Sigmoid colon (tissue), 7 donors: ENCODE measurements around the gene CLN3. TPM values are rescaled to one million over a fixed set of nuclear protein-coding genes. Genes with fewer than 3 reads are reported as not detected.

Source experiments
- DNase-seq: peaks from one replicate; pipeline ENCODE4 v3.0.0-alpha.2; 2019
- H3K27ac ChIP-seq, 4 donors: fragments of 200-600 bp; sonication (generic); one replicate each; pipeline ENCODE4 v1.5.1; 2016 to 2019; ENCODE audit warnings: mild to moderate bottlenecking in 1 of 4
- H3K27me3 ChIP-seq, 3 donors: fragments of 200-600 bp; sonication (generic); one replicate each; pipeline ENCODE4 v1.5.1; 2019; ENCODE audit warnings: mild to moderate bottlenecking in 1 of 3
- H3K36me3 ChIP-seq, 4 donors: fragments of 200-600 bp; sonication (generic); one replicate each; pipeline ENCODE4 v1.5.1; 2016 to 2019
- H3K4me1 ChIP-seq, 4 donors: fragments of 200-600 bp; sonication (generic); one replicate each; pipeline ENCODE4 v1.5.1; 2017 to 2019
- H3K4me3 ChIP-seq, 4 donors: fragments of 200-600 bp; sonication (generic); one replicate each; pipeline ENCODE4 v1.5.1; 2017 to 2019; ENCODE audit warnings: mild to moderate bottlenecking in 2 of 4, moderate library complexity in 1 of 4
- H3K9me3 ChIP-seq, 4 donors: fragments of 200-600 bp in 3 of 4; sonication (generic) in 3 of 4; one replicate each; pipeline versions ENCODE4 v1.5.1 to v1.6.1; 2013 to 2019
- CTCF ChIP-seq, 4 experiments: fragments of 450-650 bp in 3 of 4; fragments of 200-600 bp in 1 of 4; IDR thresholded peaks; one replicate each; pipeline ENCODE4 v1.5.1; 2016 to 2019; ENCODE audit warnings: antibody characterized with exemption in 4 of 4, mild to moderate bottlenecking in 3 of 4, moderate library complexity in 2 of 4
- EP300 ChIP-seq, 4 donors: sonication (generic); formaldehyde crosslinking; IDR thresholded peaks; one replicate each; pipeline ENCODE4 v1.6.1; 2017; ENCODE audit warnings: antibody characterized with exemption in 4 of 4
- POLR2A ChIP-seq, 2 donors: fragments of 450-650 bp; IDR thresholded peaks; one replicate each; pipeline ENCODE4 v1.6.1; 2016; ENCODE audit warnings: antibody characterized with exemption in 2 of 2, mild to moderate bottlenecking in 2 of 2, moderate library complexity in 2 of 2
- POLR2AphosphoS5 ChIP-seq, 4 donors: sonication (generic); formaldehyde crosslinking; IDR thresholded peaks; one replicate each; pipeline ENCODE4 v1.6.1; 2017; ENCODE audit warnings: antibody characterized with exemption in 4 of 4
- WGBS, 2 donors: extraction: QIAGEN DNeasy Blood & Tissue Kit; methylation state at CpG; one replicate each; pipeline ENCODE4 v1.1.7; 2013; 5-methylcytosine and 5-hydroxymethylcytosine counted together
- intact Hi-C: fragments of 100-400 bp; cut with DNase I; formaldehyde crosslinking; loops from one replicate; pipeline ENCODE4 v1.15.1; 2023
- polyA plus RNA-seq, 3 donors: library from polyadenylated mRNA; stranded (reverse); fragments of 200-250 nt; gene quantifications; one replicate each; pipeline ENCODE4 v1.2.3, GENCODE V29; 2013
- total RNA-seq, 4 donors: library from RNA; depleted of rRNA; stranded (reverse); fragments of >200 nt; gene quantifications; one replicate each; pipeline ENCODE4 v1.1.0, GENCODE V29; 2016
- donor health status: healthy with polysubstance abuse.
- donor health status: Bipolar disorder and iron deficiency.
- donor health status: healthy.

Gene CLN3
- total and polyA plus RNA-seq, 7 donors, result 16.8 to 123 (median 23.0) TPM

GRCh38 chr16:28524681-28525171 is 32.9 kb upstream of the CLN3 start:
- H3K9me3 ChIP-seq, result no peaks in the 10 kb centered on the region
- WGBS, 2 donors, result 73 to 74% methylated on average over 6 of the region's 6 CpGs
- H3K4me1 ChIP-seq, result peaks cover 0 to 9% (median 6%) of the 10 kb centered on the region in 4 donors
- intact Hi-C loops, result no loop called here
- H3K27ac ChIP-seq, result no peak overlapping the region
- TF ChIP-seq POLR2A (IDR thresholded peaks at IDR 0.05) (no peak), POLR2AphosphoS5 (IDR thresholded peaks at IDR 0.05) (no peak), CTCF (IDR thresholded peaks at IDR 0.05) (no peak), EP300 (IDR thresholded peaks at IDR 0.05) (no peak)
- DNase-seq, result no peak
- no peak overlapping the region for H3K4me3 ChIP-seq
- H3K36me3 ChIP-seq, result no peaks in the 10 kb centered on the region
- no peaks in the 10 kb centered on the region for H3K27me3 ChIP-seq

- WGBS, 2 donors, result 81 to 89% methylated on average over 11 of the region's 11 CpGs
- DNase-seq, result no peak
- intact Hi-C loops, result no loop called here
- no peak overlapping the region for H3K4me3 ChIP-seq
- no peak overlapping the region for H3K27ac ChIP-seq
- no peak for TF ChIP-seq POLR2AphosphoS5 (IDR thresholded peaks at IDR 0.05)
- no peak for TF ChIP-seq EP300 (IDR thresholded peaks at IDR 0.05)
- TF ChIP-seq CTCF (IDR thresholded peaks at IDR 0.05), result no peak
- TF ChIP-seq POLR2A (IDR thresholded peaks at IDR 0.05), result no peak
- no peaks in the 10 kb centered on the region for H3K36me3 ChIP-seq
- H3K9me3 ChIP-seq, result no peaks in the 10 kb centered on the region
- H3K4me1 ChIP-seq, result peaks cover 0 to 9% (median 6%) of the 10 kb centered on the region in 4 donors
- no peaks in the 10 kb centered on the region for H3K27me3 ChIP-seq
Observed at GRCh38 chr16:28522792-28523191, 30.9 kb upstream of the CLN3 start.

- intact Hi-C loops, result no loop called here
- Histone ChIP-seq H3K4me3 (no peak overlapping the region), H3K27ac (no peak overlapping the region), H3K9me3 (no peaks in the 10 kb centered on the region), H3K36me3 (no peaks in the 10 kb centered on the region), H3K27me3 (no peaks in the 10 kb centered on the region), H3K4me1 (peaks cover 0 to 9% (median 6%) of the 10 kb centered on the region in 4 donors)
- no peak for DNase-seq
- TF ChIP-seq POLR2A (IDR thresholded peaks at IDR 0.05) (no peak), POLR2AphosphoS5 (IDR thresholded peaks at IDR 0.05) (no peak), CTCF (IDR thresholded peaks at IDR 0.05) (no peak), EP300 (IDR thresholded peaks at IDR 0.05) (no peak)
- WGBS, 2 donors, result 92 to 94% methylated on average over 6 of the region's 6 CpGs
Observed at GRCh38 chr16:28521436-28521835, 29.6 kb upstream of the CLN3 start.

- Histone ChIP-seq H3K27ac (no peak overlapping the region), H3K36me3 (no peaks in the 10 kb centered on the region), H3K27me3 (no peaks in the 10 kb centered on the region), H3K4me3 (no peak overlapping the region), H3K9me3 (no peaks in the 10 kb centered on the region), H3K4me1 (peaks cover 0 to 9% (median 6%) of the 10 kb centered on the region in 4 donors)
- intact Hi-C loops, result no loop called here
- WGBS, 2 donors, result 71 to 78% methylated on average over 7 of the region's 7 CpGs
- TF ChIP-seq POLR2A (IDR thresholded peaks at IDR 0.05) (no peak), POLR2AphosphoS5 (IDR thresholded peaks at IDR 0.05) (no peak), CTCF (IDR thresholded peaks at IDR 0.05) (no peak)
- DNase-seq, result no peak
Observed at GRCh38 chr16:28520672-28521071, 28.8 kb upstream of the CLN3 start.

- no peaks in the 10 kb centered on the region for H3K9me3 ChIP-seq
- no peaks in the 10 kb centered on the region for H3K36me3 ChIP-seq
- intact Hi-C loops, result no loop called here
- no peak overlapping the region for H3K27ac ChIP-seq
- H3K4me1 ChIP-seq, result no peaks in the 10 kb centered on the region
- no peaks in the 10 kb centered on the region for H3K27me3 ChIP-seq
- no peak overlapping the region for H3K4me3 ChIP-seq
- no peak for TF ChIP-seq EP300 (IDR thresholded peaks at IDR 0.05)
- TF ChIP-seq CTCF (IDR thresholded peaks at IDR 0.05), result no peak
- no peak for TF ChIP-seq POLR2AphosphoS5 (IDR thresholded peaks at IDR 0.05)
- no peak for TF ChIP-seq POLR2A (IDR thresholded peaks at IDR 0.05)
- DNase-seq, result no peak
- 96 to 98% methylated on average over 7 of the region's 7 CpGs for WGBS, 2 donors
Observed at GRCh38 chr16:28514246-28514645, 22.4 kb upstream of the CLN3 start.
